GM18517 (cell line): ENCODE measurements around the gene STAU1.
"Not testable (repeated sequence)": the region's sequence is repeated elsewhere in the genome, so short reads cannot be mapped to it uniquely, and the experiment has no call there.

ENCODE experiments used
- ATAC-seq: cut with Tn5 transposase; IDR thresholded peaks from one replicate; pipeline ENCODE4 v1.9.1; 2021; ENCODE audit warnings: mild to moderate bottlenecking, moderate library complexity; ENCODE audit not compliant: unreplicated experiment

Gene STAU1

GRCh38 chr20:49091104-49091503, 97.0 kb downstream of the STAU1 start:
- ATAC-seq, result no peak

- ATAC-seq, result not testable (repeated sequence)
Observed at GRCh38 chr20:49082295-49082694, 105.8 kb downstream of the STAU1 start.

DNA sequence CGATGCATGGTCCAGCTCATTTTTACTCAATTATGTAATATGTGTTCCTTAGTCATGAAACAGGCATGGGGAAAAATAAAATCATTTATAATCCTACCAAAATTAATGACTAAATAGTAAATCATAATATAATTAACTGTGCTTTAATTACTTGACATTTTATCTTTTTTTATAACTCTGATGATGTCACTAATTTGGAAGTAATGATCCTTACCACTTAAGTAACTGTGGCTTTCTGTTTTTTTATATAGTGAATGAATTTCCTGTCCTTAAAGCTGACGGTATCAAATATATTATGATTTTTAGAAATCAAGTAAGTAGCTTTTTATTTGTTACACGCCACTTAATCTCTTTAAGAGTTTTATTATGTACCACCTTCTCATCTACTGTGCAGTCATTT, 109.8 kb downstream of the STAU1 start:
- ATAC-seq, result no peak

DNA sequence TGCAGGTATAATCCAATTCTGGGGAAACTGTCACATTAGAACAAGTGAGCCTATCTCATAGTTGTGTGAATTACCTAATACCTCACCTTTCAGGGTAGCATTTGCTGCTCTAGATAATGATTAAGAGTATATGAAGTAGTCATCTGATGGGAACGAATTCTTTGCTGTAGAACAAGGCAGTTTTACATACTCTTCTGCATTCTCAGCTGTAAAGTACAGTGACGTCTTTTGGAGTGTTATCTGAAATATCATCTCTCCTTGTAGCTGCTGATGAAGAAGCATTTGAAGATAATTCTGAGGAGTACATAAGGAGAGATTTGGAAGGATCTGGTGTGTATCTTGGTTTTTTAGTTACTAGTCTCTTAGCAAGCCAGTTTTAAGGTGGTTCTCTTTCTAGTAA, 113.6 kb downstream of the STAU1 start:
- ATAC-seq, result no peak
